HCT116 (cell line): Measurements from ENCODE around the gene TRIM26.

Experiments used
- CBX3 ChIP-seq: IDR thresholded peaks from 2 replicates; pipeline ENCODE4 v1.6.1; 2012; ENCODE audit warnings: low read depth
- EZH2 ChIP-seq: fragments of 200-600 bp; sonication (generic); IDR thresholded peaks from 2 replicates; pipeline ENCODE4 v1.6.1; 2017; ENCODE audit warnings: antibody characterized with exemption, mixed run types
- POLR2A ChIP-seq: IDR thresholded peaks from 2 replicates; pipeline ENCODE4 v1.7.0; 2011; ENCODE audit warnings: borderline replicate concordance; ENCODE audit not compliant: insufficient read depth, insufficient read length; ENCODE audit errors: extremely low read depth
- SP1 ChIP-seq: IDR thresholded peaks from 2 replicates; pipeline ENCODE4 v1.6.1; 2012; ENCODE audit warnings: low read depth
- TF ChIP-seq, protein P1 (sequence below), 3 experiments: fragments of 200-600 bp in 1 of 3; sonication (generic) in 1 of 3; IDR thresholded peaks in 2 of 3; conservative IDR thresholded peaks in 1 of 3; 2 replicates each; pipeline ENCODE4 v1.5.1; 2012 to 2017; ENCODE audit warnings: low read depth in 2 of 3, low read length in 2 of 3, antibody characterized with exemption in 1 of 3, borderline replicate concordance in 1 of 3, control low read depth in 1 of 3, mild to moderate bottlenecking in 1 of 3, mixed read lengths in 1 of 3, mixed run types in 1 of 3, moderate library complexity in 1 of 3; ENCODE audit not compliant: insufficient read depth in 1 of 3
- TF ChIP-seq, protein P2 (sequence below): IDR thresholded peaks from 2 replicates; pipeline ENCODE4 v1.6.1; 2012; ENCODE audit warnings: low read depth
- TF ChIP-seq, protein P3 (sequence below): IDR thresholded peaks from 2 replicates; pipeline ENCODE4 v1.6.1; 2012
- TF ChIP-seq, protein P4 (sequence below): IDR thresholded peaks from 2 replicates; pipeline ENCODE4 v1.6.1; 2012

DNA sequence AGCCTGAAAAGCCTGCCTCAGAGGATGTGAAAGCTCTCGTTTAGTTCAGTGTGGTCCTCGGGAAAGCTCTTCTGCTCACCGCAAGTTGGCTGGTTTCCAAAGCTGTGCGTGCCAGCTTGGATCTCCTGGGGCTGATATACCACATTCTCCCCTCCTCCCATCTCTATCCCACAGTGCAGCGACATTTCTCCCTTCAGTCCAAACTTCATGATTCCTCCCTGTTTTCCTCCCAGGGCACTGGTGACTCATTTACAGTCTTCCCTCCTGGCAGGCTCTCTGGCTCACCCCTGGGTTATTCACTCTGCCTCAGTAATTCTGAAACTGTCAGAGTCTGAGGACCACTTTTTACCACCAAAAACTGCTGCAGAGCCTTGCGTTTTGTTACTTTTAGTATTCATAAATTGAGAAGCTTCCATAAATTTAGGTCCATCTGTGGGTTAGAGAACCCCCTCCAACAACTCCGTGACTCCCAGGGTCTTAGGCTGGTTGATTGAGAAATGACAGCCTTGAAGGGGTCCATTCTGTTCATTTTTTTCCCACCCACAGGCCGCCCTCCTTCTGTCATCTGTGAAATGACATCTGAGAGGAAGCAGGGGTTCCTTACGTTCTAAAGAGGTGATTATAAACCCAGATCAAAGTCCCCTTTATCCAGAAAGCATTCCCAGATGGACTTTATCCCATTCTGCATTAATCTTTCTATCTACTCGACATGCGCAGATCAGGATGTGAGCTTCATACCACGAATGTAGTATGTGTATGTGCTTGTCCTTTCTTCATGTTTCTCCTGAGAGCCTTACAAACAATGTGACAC, 58.3 kb downstream of the TRIM26 start:
- TF ChIP-seq, protein P1, sequence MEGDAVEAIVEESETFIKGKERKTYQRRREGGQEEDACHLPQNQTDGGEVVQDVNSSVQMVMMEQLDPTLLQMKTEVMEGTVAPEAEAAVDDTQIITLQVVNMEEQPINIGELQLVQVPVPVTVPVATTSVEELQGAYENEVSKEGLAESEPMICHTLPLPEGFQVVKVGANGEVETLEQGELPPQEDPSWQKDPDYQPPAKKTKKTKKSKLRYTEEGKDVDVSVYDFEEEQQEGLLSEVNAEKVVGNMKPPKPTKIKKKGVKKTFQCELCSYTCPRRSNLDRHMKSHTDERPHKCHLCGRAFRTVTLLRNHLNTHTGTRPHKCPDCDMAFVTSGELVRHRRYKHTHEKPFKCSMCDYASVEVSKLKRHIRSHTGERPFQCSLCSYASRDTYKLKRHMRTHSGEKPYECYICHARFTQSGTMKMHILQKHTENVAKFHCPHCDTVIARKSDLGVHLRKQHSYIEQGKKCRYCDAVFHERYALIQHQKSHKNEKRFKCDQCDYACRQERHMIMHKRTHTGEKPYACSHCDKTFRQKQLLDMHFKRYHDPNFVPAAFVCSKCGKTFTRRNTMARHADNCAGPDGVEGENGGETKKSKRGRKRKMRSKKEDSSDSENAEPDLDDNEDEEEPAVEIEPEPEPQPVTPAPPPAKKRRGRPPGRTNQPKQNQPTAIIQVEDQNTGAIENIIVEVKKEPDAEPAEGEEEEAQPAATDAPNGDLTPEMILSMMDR (IDR thresholded peaks at IDR 0.05 in 2 of 3, conservative IDR thresholded peaks at IDR 0.05 in 1 of 3; ENCODE audit: borderline replicate concordance in 1 of 3, insufficient read depth in 1 of 3, low read depth in 2 of 3, low read length in 2 of 3), result no peak; a peak in 1 of 6 replicates
- TF ChIP-seq, protein P2, sequence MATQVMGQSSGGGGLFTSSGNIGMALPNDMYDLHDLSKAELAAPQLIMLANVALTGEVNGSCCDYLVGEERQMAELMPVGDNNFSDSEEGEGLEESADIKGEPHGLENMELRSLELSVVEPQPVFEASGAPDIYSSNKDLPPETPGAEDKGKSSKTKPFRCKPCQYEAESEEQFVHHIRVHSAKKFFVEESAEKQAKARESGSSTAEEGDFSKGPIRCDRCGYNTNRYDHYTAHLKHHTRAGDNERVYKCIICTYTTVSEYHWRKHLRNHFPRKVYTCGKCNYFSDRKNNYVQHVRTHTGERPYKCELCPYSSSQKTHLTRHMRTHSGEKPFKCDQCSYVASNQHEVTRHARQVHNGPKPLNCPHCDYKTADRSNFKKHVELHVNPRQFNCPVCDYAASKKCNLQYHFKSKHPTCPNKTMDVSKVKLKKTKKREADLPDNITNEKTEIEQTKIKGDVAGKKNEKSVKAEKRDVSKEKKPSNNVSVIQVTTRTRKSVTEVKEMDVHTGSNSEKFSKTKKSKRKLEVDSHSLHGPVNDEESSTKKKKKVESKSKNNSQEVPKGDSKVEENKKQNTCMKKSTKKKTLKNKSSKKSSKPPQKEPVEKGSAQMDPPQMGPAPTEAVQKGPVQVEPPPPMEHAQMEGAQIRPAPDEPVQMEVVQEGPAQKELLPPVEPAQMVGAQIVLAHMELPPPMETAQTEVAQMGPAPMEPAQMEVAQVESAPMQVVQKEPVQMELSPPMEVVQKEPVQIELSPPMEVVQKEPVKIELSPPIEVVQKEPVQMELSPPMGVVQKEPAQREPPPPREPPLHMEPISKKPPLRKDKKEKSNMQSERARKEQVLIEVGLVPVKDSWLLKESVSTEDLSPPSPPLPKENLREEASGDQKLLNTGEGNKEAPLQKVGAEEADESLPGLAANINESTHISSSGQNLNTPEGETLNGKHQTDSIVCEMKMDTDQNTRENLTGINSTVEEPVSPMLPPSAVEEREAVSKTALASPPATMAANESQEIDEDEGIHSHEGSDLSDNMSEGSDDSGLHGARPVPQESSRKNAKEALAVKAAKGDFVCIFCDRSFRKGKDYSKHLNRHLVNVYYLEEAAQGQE, result no peak
- 0 out of 2 replicates have a peak, but pooled peaks have one; percentile 24 for TF ChIP-seq SP1
- TF ChIP-seq POLR2A, result no peak
- TF ChIP-seq EZH2, result no peak
- TF ChIP-seq, protein P3, sequence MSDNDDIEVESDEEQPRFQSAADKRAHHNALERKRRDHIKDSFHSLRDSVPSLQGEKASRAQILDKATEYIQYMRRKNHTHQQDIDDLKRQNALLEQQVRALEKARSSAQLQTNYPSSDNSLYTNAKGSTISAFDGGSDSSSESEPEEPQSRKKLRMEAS, result no peak
- TF ChIP-seq CBX3, result peak; percentile 11; the same call in 1 of the 2 replicates
- TF ChIP-seq, protein P4, sequence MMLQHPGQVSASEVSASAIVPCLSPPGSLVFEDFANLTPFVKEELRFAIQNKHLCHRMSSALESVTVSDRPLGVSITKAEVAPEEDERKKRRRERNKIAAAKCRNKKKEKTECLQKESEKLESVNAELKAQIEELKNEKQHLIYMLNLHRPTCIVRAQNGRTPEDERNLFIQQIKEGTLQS, result no peak
